Activated CD4-positive, alpha-beta T cell treated with anti-CD3 and anti-CD28 coated beads, Interleukin-2, amount 50 U/mL, for 1 hour (primary cell): Measurements from ENCODE around the gene SRR.
"Not testable (repeated sequence)": the region's sequence is repeated elsewhere in the genome, so short reads cannot be mapped to it uniquely, and the experiment has no call there.

Experiments used
- DNase-seq: peaks from one replicate; pipeline ENCODE4 v3.0.0-alpha.2; 2020

The SRR gene

DNA sequence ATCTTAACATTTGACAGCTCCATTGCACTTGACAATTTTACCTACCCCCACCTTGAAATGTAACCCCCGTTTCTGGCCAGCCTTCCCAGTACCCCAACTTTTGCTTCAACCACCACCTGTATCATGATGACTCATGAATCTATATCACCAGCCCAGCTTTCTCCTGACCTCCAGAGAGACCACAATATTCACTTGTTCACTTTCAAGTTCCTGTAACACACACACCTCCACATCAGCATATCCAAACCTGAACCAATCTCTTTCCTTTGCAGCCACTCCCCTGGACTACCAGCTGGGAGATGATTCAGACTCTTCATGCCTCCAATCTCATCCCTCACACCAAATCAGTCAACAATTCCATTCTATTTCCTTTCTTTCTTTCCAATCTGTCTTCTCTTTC, 8.2 kb upstream of the SRR start:
- no peak for DNase-seq

DNA sequence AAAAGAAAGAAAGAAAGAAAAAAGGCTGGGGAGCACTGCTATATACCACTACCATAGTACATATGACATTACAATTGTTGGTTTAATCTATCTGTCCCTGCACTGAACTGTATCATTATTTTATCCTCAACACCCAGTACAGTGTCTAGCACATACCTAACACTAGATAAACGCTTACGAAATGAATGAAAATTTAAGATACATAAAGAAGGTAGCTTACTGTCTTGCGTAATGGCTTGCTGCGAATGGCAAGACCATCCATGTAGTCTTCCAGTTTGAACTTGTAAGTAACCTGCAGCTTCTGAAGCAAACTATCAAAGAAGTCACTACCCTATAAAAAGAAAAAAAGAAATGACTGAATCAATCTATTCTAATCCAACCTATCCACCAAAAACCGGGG, 6.7 kb upstream of the SRR start:
- no peak for DNase-seq

DNA sequence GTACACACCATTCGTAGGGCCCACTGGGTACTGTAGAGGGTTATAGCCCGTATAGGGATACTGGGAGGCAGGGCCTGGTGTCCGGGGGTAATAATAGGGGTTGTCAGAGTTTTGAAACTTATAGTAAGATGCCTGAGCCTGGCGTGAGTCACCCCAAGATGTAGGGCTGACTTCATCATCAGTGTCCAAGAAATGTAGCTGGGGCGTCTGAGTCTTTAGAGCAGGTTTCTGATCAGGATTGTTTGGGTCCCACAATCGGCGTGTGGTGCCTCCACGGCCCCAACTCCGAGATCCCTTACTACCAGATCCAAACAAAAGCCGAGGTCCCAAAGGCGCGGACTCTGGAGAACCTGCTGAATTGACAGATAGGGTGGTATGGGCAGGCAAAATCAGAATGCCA, 4.6 kb upstream of the SRR start:
- DNase-seq = no peak

DNA sequence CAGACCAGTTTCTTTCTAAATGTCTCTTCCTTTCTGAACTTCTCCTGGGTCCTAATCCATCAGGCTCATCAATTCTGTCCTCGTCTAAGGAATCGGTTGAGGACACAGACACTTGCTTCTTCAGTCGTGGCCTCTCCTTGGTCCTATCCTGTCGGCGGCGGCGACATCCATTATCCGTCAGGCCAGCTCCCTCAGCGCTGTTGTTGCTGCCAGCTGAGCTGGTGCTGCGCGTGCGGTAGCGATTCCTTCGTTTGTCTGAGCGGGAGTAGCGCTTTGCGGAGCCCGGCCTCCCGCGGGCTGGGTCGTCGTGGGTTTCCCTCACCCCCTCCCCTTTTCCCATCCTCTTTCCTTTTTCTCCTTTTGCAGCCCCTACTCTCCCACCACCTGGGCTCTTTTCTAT, 4.0 kb upstream of the SRR start:
- no peak for DNase-seq

DNA sequence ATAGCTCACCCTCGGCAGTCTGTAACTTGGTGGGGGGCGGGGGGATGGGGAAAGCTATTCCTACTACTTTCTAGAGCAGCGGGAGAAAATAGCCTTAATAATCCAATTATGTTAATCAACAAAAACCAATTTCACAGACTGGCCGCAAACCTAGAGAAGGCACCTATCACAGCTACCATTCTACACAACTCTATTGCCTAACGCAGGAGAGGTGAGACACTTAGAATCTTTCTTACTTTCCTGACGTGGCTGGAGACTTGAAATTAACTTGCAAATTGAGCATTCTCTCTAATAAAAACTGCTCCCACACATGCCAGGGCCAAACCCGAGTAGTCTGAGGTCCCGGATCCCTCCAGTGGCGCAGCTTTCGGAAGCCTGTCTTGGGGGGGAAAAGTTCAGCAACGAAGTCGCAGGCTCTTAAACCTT, 959 bp upstream of the SRR start:
- DNase-seq = no peak

DNA sequence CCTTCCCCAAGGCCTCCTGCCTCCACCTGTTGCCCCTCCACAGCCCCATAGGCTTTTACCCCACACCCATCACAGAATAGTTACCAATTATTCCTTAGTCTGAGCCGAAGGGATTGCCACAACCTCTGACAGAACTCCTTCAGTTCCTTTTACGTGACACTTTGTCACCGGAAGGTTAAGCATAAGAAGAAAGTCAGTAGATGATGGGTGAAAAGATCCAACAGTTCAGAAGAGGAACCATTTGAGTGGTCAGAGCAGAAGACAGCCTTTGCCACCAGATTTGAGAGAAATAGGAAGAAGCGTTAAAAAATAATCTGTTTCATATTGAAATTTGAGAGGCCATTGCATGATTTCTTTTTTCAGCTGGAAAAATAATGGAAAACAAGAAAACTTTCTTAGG, 1.2 kb downstream of the SRR start:
- no peak for DNase-seq

DNA sequence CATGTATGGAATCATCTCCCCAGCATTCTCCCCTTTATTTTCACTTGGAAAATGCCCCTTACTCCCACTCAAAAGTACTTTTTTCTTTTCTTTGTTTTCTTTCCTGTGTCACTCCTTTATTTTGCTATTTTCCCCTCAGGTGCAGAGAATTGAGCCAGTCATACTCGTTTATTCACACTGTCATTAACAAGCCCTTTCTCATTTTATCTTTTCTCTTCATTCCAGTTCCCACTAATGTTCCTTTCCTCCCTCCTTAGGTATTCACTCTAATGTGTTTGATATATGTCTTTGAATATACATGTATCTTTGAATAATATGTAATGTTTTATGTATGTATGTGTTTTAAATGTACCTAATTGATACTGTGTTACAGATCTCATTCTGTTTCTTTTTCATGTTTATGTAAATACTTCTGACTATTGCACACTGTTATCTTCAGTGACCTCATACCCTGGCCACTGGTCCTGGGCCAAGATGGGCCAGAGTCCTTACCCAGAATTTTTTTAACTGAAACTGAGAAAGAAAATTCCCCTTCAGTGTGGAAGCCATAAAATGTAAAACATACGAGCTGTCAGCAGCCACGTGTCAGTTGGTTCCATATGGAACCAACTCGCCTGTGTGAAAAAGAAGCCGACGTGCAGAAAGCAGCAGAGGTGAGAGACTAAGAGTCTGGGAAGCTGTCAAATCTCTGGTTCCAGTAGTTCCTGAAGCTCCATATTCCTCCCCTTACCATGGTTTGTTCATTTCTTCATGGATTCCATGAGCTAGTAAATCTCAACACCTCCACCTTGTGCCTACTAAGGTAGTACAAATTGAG, 5.8 kb downstream of the SRR start:
- DNase-seq = no peak

DNA sequence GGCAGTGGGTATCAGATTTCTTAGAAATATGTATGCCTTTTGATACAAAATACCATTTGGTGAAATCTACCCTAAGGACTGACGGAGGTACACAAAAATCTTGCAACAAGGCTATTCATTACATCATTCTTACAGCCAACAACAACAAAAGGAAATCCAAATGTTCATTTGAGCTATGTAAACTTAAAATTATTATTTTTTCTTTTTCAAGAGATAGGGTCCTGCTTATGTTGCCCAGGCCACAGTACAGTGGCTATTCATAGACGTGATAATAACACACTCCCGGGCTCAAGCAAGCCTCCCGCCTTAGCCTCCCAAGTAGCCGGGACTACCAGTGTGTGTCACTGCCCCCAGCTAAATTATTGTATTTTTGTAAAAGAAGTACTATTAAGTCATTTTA, 9.0 kb downstream of the SRR start:
- DNase-seq = no peak

DNA sequence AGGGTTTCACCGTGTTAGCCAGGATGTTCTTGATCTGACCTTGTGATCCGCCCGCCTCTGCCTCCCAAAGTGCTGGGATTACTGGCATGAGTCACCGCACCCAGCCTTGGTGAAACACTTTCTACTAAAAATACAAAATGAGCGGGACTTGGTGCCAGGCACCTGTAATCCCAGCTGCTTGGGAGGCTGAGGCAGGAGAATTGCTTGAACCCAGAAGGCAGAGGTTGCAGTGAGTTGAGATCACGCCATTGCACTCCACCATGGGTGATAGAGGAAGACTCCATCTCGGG, 13.1 kb downstream of the SRR start:
- not testable (repeated sequence) for DNase-seq

DNA sequence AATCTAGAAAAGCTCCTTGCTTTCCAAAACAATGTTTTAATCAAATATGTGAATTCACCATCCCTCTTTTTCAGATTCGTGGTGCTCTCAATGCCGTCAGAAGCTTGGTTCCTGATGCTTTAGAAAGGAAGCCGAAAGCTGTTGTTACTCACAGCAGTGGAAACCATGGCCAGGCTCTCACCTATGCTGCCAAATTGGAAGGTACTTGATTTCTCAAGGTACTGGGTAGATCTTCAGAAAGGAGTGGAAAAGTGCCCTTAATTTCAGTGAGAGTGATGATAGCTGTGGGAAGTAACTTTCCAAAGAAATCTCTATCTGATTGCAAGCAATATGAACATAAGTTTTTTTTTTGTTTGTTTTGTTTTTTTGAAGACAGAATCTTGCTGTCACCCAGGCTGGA, 14.0 kb downstream of the SRR start:
- no peak for DNase-seq

DNA sequence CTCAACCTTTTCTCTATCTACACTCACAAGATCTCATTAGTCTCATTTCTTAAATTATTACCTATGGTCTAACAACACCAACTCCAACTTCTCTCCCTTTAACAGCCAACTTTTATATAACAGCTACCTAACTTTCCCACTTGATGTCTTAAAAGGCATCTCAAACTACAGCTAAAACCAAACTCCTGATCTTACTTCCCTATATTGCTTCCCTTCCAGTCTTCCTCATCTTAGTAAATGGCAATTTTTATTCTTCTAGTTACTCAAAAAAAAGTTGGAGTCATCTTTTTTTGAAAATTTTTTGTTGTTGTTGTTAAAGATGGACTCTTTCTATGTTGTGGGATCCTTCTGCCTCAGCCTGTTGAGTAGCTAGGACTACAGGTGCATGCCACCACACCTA, 15.3 kb downstream of the SRR start:
- DNase-seq = no peak

DNA sequence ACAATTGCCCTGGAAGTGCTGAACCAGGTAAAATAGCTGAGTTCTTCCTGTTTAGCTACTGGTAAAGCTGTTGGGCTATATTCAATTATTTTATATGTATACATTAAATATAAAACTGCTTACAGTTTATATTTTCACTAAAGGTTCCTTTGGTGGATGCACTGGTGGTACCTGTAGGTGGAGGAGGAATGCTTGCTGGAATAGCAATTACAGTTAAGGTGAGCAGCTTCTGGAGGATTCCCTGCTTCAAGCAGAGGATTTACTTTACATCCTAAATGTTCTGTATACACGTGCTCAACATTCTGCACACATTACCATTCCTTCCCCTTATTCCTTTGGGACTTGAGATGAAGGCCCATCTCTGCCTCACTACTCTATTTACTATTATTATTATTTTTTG, 17.6 kb downstream of the SRR start:
- DNase-seq = no peak

DNA sequence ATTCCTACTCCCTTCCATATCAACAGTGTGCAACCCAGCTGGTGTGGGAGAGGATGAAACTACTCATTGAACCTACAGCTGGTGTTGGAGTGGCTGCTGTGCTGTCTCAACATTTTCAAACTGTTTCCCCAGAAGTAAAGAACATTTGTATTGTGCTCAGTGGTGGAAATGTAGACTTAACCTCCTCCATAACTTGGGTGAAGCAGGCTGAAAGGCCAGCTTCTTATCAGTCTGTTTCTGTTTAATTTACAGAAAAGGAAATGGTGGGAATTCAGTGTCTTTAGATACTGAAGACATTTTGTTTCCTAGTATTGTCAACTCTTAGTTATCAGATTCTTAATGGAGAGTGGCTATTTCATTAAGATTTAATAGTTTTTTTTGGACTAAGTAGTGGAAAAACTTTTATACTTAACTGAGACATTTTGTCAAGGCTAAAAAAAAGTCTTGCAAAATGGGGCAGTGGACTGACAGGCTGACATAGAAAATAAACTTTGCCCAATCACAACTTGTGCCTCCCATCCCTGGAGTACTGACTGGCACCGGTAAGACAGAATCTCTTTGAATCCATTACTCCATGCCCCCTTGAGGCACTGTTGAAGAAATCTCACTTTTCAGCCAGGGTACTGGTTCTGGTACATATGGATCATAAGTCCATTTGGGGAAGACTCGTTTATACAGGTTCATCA, 20.0 kb downstream of the SRR start:
- DNase-seq = no peak

DNA sequence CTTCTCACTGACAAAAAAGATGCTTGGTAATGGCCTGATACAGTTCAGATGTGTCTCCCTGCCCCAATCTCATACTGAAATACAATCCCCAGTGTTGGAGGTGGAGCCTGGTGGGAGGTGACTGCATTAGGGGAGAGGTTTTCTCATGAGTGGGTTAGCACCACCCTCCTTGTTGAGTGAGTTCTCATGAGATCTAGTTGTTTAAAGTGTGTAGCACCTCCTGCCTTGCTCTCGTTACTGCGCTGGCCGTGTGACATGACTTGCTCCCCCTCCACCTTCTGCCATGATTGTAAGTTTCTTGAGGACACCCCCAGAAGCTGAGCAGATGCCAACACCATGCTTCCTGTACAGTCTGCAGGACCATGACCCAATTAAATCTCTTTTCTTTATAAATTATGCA, 27.6 kb downstream of the SRR start:
- no peak for DNase-seq

DNA sequence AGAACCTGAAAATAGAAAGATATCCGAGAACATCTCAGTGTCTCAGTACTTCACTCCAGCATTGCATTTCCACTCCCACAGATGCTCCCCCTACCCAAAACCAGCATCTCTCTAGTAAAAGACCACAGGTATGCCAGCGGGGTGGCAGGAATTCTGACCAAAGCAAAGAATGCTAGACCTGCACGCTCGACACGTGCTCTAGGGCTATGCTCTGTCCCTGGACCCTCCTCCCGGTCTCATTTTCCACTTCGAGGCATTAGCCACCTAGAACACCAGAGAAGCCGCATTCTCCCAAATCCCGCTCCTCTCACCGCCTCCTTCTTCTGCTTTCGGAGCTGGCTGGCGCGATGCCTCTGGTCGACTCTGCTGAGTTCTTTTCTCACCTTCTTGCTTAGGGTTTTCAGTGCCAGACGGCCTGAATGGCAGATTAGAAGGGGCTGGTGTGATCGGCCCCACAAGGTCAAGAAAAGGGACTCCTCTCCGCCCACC, 32.0 kb downstream of the SRR start:
- DNase-seq = no peak

DNA sequence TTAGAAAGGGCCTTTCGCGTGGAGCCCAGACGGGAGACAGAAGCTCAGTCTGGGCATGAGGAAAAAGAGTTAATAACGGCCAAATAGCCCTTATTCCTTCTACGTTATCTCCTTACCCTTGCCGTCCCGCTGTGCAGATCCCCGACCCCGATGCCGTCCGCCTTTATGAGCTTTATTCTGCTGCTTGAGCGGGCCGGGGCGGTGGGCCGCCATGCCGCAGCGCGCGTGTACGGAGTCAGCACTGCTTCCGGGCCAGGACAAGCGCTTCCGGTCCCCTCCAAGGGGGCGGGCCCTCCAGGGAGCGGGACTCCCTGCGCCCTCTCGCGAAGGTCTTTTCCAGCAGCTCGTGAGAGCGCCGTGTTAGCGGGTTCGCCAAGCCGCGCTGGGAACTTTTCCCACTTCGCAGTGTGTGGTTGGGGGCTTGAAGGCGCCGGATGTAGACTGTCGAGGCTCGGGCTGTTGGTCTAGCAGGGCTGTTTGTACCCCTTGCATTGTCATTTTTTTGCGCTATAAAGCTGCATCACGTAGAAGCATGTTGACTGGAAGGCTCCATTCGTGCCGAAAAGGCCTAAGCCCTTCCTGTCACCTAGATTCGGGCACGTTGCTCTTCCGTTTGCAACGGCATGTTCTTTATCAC, 32.6 kb downstream of the SRR start, which contains the start of gene TSR1:
Gene TSR1 (minus strand): TSS at position 243 of the 637 bp plus-strand sequence. CDS start 30 bp downstream, at position 213.
- DNase-seq = peak; percentile 84

DNA sequence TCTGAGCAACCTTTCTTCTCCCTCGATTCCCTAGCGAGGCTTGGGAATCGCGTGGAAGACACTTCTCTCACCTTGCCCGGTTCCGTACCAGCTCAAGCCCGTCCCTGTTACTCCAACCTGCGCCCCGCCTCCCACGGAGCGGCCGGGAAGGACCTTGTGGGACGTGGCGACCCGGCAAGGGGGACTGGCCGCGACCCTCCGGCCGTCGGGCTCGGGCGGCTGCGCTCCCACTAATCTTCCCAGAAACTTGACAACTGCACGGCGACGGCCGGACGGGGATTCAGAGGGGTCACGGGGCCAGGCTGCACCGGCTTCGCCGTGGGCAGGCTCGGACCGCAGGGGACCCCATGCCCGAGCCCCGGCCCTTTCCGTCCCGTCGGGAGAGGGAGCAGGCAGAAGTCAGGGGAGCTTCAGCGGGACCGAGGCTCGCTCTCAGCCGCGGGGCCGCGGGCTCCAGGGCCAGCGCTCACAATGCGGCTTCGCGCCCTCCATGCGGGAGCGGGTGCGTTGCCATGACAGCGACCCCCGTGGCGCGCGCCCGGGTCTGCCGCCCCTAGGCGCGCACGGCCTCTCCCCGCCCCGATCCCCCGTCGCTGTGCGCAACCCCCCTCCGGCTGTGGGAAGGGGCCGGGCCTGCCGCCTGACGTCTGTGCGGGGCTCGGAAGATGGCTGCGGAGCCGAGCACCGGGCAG, 33.2 kb downstream of the SRR start, which contains the start of gene SGSM2:
Gene SGSM2 (plus strand): TSS at position 650 of the 692 bp plus-strand sequence. CDS start 188 bp downstream, outside the sequence.
- peak; percentile 75 for DNase-seq

DNA sequence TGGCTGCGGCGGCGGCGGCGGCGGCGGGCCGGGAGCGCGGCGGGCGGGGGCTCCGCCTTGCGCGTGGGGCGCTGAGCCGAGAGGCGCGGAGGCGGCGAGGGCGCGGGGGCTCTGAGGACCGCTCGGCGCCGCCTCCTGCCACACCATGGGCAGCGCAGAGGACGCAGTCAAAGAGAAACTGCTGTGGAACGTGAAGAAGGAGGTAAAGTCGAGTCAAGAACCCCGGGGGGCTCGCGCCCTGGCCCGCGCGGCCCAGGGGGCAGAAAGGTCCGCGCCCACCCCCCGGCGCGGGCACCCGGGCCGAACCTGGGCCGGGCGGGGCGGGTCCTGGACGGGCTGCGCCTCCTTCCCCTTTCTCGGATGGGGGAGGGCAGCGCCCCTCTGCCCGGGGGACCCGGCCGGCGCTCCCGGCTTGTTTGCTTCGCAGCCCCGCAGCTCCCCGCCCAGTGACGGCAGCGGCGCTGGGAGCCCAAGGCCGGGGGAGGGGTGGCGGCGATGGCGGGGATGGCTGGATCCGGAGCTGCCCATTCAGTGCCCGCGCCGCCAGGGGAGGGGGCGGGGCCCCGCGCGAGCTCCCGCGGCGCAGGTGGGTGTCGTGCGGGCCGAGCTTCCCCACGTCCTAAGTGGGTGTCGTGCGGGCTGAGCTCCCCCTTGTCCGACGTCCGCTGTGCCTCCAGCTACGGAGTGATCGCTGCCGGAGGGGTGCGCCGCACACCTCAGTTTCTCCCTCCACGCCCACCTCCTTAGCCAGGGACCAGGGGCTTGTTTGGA, 34.0 kb downstream of the SRR start:
- peak; percentile 44 for DNase-seq

DNA sequence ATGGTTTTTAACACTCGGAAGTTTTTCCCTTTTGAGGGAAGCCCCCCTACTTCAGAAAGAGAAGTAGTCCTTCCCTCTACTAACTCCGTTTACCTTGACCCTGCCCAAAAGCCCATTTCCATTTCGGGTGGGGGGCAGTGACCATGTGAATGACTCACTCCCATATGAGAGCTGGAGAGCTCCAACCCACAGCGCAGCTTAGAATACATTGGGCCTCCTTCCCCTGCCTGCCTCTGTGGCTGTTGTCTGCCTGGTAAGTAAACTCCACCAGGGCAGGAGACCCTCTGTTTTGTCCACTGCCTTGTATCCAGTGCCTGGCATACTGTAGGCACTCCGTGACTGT, 34.5 kb downstream of the SRR start:
- no peak for DNase-seq

DNA sequence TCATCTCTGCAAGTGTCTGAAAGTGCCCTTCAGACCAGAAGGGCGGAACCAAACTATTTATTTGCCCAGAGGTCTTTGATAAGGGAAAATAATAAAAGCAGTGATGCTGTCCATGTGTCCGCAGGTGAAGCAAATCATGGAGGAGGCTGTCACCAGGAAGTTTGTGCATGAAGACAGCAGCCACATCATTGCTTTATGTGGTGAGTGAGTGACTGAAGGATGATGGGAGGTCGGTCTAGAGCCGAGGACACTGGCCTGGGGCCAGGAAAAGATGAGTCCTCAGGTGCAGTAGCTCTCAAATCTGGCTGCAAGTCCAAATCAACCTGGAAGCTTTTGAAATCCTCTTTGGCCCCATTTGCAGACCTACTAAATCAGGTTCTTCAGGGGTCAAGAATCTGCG, 39.7 kb downstream of the SRR start:
- DNase-seq = peak; percentile 29

DNA sequence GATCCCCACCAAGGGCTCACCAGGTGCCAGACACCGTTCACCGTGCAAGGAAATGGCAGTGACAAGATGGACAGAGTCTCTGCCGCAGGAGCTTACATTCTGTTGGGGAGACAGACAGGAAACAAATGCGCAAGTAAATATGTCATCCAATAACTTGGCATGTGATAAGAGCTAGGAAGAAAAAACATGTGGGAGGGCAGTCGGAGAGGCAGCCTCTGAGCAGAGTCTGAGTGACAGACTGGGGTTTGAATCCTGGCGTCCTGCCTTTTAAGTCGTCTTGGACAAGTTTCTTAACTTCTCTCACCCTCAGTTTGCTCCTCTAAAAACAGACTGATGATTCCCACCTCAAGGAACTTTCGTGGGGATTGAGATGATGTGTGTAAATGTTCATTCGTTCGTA, 40.8 kb downstream of the SRR start:
- no peak for DNase-seq

DNA sequence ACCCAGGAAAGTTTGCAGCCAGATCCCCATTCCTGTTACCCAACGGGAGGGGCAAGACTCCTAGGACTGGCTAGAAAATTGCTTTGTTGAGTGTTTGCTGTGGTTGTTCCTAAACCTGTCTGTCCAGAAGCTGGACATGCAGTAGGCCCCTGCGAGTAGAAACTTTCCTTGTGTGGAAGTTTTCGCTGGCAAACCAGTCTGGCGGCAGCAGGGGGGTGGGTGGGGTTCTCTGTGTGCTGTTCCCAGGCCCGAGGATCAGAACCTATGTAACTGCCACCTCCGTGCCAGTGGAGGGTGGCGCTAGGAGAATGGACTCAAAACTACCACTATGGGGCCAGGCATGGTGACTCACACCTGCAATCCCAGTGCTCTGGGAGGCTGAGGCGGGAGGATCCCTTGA, 42.7 kb downstream of the SRR start:
- DNase-seq = no peak
